ENCODE data around the gene NAPEPLD.
"Not testable (repeated sequence)": the region's sequence is repeated elsewhere in the genome, so short reads cannot be mapped to it uniquely, and the experiment has no call there.

- not testable (repeated sequence) for TF ChIP-seq CTCF (conservative IDR thresholded peaks at IDR 0.05); ZFX (IDR thresholded peaks at IDR 0.05)
These were observed 53.3 kb downstream of the NAPEPLD start for GRCh38 chr7:103095558-103095957.
